ENCODE measurements around the gene ACSM2B. TPM values are rescaled to one million over a fixed set of nuclear protein-coding genes. Genes with fewer than 3 reads are reported as not detected.

The ACSM2B gene
- total RNA-seq, 1 donor from 2014 or later = not detected

DNA sequence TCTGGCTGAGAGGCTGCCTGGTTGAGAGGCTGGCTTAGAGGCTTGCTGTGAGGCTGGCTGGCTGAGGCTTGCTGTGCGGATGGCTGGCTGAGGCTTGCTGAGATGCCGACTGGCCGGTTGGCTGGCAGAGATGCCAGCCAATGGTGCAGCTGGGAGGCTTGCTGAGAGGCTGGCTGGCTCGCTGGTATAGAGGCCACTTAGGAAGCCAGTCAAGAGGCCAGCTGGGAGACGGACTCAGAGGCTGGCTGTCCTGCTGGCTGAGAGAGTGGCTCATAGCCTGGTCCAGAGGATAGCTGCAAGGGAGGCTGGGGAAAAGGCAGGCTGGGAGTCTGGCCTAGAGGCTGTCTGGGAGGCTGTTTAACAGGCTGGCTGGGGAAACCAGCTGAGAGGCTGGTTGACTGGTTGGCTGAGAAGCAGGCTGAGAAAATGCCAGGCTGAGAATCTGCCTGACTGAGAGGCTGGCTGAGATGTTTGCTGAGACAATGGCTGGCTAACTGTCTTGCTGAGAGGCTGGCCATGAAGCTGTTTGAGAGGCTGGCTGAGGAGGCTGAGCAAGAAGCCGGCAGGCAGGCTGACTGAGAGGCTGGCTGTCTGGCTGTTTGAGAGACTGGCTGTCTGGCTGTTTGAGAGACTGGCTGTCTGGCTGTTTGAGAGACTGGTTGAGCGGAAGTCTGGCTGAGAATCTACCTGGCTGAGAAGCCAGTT lies 37.5 kb upstream of the ACSM2B start:
- H3K27ac Mint-ChIP-seq (ENCODE audit: unreplicated experiment) = no peak overlapping the region
- no peak for DNase-seq
- H3K9me3 Mint-ChIP-seq (ENCODE audit: unreplicated experiment) = peaks cover 13% of the 10 kb centered on the region
- no peak overlapping the region for H3K4me3 Mint-ChIP-seq (ENCODE audit: unreplicated experiment)
- TF ChIP-seq, protein P1, sequence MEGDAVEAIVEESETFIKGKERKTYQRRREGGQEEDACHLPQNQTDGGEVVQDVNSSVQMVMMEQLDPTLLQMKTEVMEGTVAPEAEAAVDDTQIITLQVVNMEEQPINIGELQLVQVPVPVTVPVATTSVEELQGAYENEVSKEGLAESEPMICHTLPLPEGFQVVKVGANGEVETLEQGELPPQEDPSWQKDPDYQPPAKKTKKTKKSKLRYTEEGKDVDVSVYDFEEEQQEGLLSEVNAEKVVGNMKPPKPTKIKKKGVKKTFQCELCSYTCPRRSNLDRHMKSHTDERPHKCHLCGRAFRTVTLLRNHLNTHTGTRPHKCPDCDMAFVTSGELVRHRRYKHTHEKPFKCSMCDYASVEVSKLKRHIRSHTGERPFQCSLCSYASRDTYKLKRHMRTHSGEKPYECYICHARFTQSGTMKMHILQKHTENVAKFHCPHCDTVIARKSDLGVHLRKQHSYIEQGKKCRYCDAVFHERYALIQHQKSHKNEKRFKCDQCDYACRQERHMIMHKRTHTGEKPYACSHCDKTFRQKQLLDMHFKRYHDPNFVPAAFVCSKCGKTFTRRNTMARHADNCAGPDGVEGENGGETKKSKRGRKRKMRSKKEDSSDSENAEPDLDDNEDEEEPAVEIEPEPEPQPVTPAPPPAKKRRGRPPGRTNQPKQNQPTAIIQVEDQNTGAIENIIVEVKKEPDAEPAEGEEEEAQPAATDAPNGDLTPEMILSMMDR (IDR thresholded peaks at IDR 0.05; ENCODE audit: partially characterized antibody, unreplicated experiment) = no peak
- H3K27me3 Mint-ChIP-seq (ENCODE audit: unreplicated experiment) = peaks cover 5% of the 10 kb centered on the region
- H3K36me3 Mint-ChIP-seq (ENCODE audit: unreplicated experiment) = no peaks in the 10 kb centered on the region
- no peaks in the 10 kb centered on the region for H3K4me1 Mint-ChIP-seq (ENCODE audit: low read depth, unreplicated experiment)

DNA sequence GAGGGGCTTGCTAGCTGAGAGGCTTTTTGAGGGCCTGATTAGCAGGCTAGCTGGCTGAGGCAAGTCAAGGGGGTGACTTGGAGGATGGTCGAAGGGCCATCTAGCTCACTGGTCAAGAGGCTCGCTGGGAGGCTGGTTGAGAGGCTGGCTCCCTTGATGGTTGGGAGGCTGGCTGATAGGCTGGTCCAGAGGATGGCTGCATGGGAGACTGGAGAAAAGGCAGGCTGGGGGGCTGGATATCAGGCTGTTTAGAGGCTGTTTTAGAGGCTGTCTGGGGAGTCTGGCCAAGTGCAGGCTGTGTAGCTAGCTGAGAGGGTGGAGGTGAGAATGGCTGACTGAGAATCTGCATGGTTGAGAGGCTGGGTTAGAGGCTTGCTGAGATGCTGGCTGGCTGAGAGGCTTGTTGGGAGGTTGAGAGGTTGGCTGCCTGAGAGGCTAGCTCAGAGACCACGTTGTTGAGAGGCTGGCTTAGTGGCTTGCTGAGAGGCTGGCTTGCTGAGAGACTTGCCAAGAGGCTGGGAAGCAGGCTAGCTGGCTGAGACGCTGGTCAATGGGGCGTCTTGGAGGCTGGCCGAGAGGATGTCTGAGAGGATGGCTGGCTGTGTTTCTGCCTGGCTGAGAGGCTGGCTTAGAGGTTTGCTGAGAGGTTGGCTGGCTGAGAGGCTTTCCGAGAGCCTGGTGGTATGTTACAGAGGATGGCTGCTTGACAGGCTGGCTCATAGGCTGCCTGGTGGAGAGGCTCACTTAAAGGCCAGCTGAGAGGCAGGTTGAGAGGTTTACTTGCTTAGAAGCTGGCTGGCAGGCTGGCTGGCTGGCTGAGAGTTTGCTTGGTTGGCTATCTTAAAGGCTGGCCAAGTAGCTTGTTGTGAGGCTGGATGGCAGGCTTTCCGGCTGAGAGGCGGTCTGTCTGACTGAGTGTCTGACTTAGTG lies 36.6 kb upstream of the ACSM2B start:
- no peak for DNase-seq
- peaks cover 5% of the 10 kb centered on the region for H3K27me3 Mint-ChIP-seq (ENCODE audit: unreplicated experiment)

DNA sequence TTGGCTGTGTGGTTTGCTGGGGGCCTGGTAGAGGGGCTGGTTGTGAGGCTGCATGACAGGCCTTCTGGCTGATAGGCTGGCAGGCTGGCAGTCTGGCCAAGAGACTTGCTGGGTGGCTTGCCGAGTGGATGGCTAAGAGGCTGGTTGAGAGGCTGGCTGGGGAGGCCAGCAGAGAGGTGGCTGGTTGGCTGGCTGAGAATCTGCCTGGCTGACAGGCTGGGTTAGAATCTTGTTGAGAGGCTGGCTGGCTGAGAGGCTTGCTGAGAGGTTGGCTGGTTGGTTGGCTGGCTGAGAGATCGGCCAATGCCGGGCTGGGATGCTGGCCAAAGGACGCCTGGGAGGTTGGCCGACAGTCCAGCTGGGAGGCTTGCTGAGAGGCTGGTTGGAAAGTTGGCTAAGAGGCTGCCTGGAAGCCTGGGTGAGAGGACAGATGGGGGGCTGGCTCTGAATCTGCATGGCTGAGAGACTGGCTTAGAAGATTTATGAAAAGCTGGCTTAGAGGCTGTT lies 35.9 kb upstream of the ACSM2B start:
- Mint-ChIP-seq H3K27ac (ENCODE audit: unreplicated experiment) (no peak overlapping the region), H3K4me1 (ENCODE audit: low read depth, unreplicated experiment) (no peaks in the 10 kb centered on the region), H3K27me3 (ENCODE audit: unreplicated experiment) (peaks cover 3% of the 10 kb centered on the region), H3K9me3 (ENCODE audit: unreplicated experiment) (peaks cover 13% of the 10 kb centered on the region), H3K4me3 (ENCODE audit: unreplicated experiment) (no peak overlapping the region), H3K36me3 (ENCODE audit: unreplicated experiment) (no peaks in the 10 kb centered on the region)
- no peak for DNase-seq
- TF ChIP-seq, protein P1 (IDR thresholded peaks at IDR 0.05; ENCODE audit: partially characterized antibody, unreplicated experiment) = no peak

More for the DNA sequence above, 36.6 kb upstream of the ACSM2B start:
- Mint-ChIP-seq H3K4me3 (ENCODE audit: unreplicated experiment) (no peak overlapping the region), H3K9me3 (ENCODE audit: unreplicated experiment) (peaks cover 13% of the 10 kb centered on the region), H3K4me1 (ENCODE audit: low read depth, unreplicated experiment) (no peaks in the 10 kb centered on the region), H3K36me3 (ENCODE audit: unreplicated experiment) (no peaks in the 10 kb centered on the region), H3K27ac (ENCODE audit: unreplicated experiment) (no peak overlapping the region)
- TF ChIP-seq, protein P1 (IDR thresholded peaks at IDR 0.05; ENCODE audit: partially characterized antibody, unreplicated experiment) = no peak

DNA sequence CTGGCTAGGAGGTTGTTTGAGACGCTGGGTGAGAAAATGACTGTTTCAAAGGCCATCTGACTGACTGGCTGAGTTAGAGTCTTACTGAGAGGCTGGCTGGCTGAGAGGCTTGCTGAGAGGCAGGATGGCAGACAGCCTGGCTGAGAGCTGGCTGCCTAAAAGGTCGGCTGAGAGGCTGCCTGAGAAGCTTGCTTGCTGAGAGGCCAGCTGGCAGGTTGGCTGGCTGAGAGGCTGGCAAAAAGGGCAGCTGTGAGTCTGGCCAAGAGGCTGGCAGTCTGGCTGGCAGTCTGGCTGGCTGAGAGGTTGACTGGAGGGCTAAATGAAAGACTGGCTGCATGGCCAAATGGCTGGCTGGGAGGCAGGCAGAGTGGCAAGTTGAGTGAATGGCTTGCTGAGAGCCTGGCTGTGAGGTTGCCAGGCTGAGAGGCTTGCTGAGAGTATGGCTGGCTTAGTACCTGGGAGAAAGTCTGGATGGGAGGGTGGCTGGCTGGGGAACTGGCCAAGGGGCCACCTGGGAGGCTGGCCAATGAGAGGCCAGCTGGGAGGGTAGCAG lies 35.3 kb upstream of the ACSM2B start:
- H3K4me3 Mint-ChIP-seq (ENCODE audit: unreplicated experiment) = no peak overlapping the region
- no peaks in the 10 kb centered on the region for H3K36me3 Mint-ChIP-seq (ENCODE audit: unreplicated experiment)
- peaks cover 3% of the 10 kb centered on the region for H3K27me3 Mint-ChIP-seq (ENCODE audit: unreplicated experiment)
- H3K4me1 Mint-ChIP-seq (ENCODE audit: low read depth, unreplicated experiment) = no peaks in the 10 kb centered on the region
- TF ChIP-seq, protein P1 (IDR thresholded peaks at IDR 0.05; ENCODE audit: partially characterized antibody, unreplicated experiment) = no peak
- H3K9me3 Mint-ChIP-seq (ENCODE audit: unreplicated experiment) = peaks cover 13% of the 10 kb centered on the region
- H3K27ac Mint-ChIP-seq (ENCODE audit: unreplicated experiment) = no peak overlapping the region
- no peak for DNase-seq
